HFF-Myc (cell line): ENCODE measurements around the gene ETNK2.

Experiments used
- DNase-seq: peaks from one replicate; pipeline ENCODE4 v3.0.0-alpha.2; 2011; ENCODE audit warnings: low read depth; ENCODE audit errors: extremely low read depth
- H3K4me3 ChIP-seq: replicated peaks from 2 replicates; pipeline ENCODE4 v1.5.1; 2011; ENCODE audit warnings: low read depth, mild to moderate bottlenecking, control low read depth, low read length
- TF ChIP-seq, protein P1 (sequence below): IDR thresholded peaks from 2 replicates; pipeline ENCODE4 v1.5.1; 2012; ENCODE audit warnings: mild to moderate bottlenecking, low read depth, low read length, control low read depth; ENCODE audit errors: missing control alignments

ETNK2 gene

GRCh38 chr1:204125759-204126351 is 26.0 kb downstream of the ETNK2 start:
- DNase-seq: no peak
- no peak overlapping the region for H3K4me3 ChIP-seq
- TF ChIP-seq, protein P1, sequence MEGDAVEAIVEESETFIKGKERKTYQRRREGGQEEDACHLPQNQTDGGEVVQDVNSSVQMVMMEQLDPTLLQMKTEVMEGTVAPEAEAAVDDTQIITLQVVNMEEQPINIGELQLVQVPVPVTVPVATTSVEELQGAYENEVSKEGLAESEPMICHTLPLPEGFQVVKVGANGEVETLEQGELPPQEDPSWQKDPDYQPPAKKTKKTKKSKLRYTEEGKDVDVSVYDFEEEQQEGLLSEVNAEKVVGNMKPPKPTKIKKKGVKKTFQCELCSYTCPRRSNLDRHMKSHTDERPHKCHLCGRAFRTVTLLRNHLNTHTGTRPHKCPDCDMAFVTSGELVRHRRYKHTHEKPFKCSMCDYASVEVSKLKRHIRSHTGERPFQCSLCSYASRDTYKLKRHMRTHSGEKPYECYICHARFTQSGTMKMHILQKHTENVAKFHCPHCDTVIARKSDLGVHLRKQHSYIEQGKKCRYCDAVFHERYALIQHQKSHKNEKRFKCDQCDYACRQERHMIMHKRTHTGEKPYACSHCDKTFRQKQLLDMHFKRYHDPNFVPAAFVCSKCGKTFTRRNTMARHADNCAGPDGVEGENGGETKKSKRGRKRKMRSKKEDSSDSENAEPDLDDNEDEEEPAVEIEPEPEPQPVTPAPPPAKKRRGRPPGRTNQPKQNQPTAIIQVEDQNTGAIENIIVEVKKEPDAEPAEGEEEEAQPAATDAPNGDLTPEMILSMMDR: no peak

DNA sequence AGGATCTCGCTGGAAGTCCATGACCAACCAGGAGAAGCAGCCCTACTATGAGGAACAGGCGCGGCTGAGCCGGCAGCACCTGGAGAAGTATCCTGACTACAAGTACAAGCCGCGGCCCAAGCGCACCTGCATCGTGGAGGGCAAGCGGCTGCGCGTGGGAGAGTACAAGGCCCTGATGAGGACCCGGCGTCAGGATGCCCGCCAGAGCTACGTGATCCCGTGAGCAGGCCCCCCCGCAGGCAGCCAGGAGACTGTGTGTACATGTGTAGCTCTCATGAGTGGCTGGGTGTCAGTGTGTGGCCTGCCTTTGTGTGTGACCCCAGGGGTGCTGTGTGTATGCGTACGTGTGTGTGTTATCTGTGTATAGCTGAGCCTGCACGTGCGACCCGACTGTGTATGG is 27.2 kb downstream of the ETNK2 start:
- no peak for DNase-seq
- no peak overlapping the region for H3K4me3 ChIP-seq
- TF ChIP-seq, protein P1: no peak

DNA sequence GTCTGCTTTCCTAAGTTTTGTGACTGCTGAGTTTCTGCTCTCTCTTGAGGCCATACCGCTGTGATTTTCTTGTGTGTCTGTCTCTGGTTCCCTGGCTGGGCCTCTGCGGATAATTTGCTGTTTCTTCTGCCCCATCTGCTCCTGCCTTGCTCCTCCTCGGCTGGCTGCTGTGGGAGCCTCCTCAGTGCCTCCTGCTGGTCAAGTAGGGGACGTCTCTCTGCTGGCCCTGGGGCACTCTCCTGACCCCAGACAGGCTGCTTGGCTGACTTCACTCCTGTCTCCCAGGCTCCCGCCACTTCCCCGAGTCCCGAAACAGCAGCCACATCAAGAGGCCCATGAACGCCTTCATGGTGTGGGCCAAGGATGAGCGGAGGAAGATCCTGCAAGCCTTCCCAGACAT is 28.5 kb downstream of the ETNK2 start:
- DNase-seq: no peak
- H3K4me3 ChIP-seq: no peak overlapping the region
- TF ChIP-seq, protein P1: peak; percentile 36

- TF ChIP-seq, protein P1: no peak
Measured at GRCh38 chr1:204121840-204122555, 29.8 kb downstream of the ETNK2 start.

GRCh38 chr1:204116539-204116938 is 35.3 kb downstream of the ETNK2 start:
- no peak overlapping the region for H3K4me3 ChIP-seq
- no peak for DNase-seq
- TF ChIP-seq, protein P1: no peak

More at GRCh38 chr1:204121840-204122555, 29.8 kb downstream of the ETNK2 start:
- H3K4me3 ChIP-seq: no peak overlapping the region
- no peak for DNase-seq

DNA sequence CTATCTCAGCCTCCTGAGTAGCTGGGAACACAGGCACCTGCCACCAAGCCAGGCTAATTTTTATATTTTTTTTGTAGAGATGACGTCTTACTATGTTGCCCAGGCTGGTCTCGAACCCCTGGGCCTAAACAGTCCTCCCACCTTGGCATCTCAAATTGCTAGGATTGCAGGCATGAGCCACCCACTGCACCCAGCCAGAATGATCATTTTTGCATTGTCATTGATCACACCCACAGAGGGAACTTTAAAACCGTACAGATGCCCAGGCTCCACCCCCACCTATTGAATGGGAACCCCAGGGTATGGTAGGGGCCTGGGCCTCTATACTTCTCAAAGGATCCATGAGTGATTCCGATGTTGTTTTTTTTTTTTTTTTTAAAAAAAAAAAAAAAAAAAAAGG is 36.7 kb downstream of the ETNK2 start:
- no peak for DNase-seq
- no peak overlapping the region for H3K4me3 ChIP-seq
- TF ChIP-seq, protein P1: no peak
